ENCODE results near the gene SHD.

The SHD gene

DNA sequence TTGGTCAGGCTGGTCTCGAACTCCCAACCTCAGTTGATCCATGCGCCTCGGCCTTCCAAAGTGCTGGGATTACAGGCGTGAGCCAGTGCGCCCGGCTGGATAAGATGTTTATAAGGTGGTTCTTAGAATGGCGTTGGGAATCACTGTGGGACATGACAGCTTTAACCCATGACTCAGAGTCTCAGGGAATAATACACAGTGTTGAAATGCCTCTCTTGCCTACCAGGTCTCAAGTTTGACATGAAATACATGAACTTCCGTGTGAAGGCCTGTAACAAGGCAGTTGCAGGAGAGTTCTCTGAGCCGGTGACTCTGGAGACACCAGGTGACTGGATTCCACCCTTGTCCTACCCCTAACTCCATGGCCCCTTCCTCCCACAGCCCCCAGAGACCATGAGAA lies 37.9 kb downstream of the SHD start:
- Histone ChIP-seq H3K4me1 (ENCODE audit: low read depth, poor library complexity, severe bottlenecking) (no peaks in the 10 kb centered on the region), H3K27me3 (ENCODE audit: insufficient read depth, low read depth) (no peaks in the 10 kb centered on the region; the same call in 1 of the 2 replicates), H3K36me3 (ENCODE audit: insufficient read depth) (no peaks in the 10 kb centered on the region), H4K20me1 (ENCODE audit: insufficient read depth) (no peaks in the 10 kb centered on the region), H3K79me2 (ENCODE audit: insufficient read depth, low read depth) (no peaks in the 10 kb centered on the region), H2AFZ (ENCODE audit: low read depth) (no peak overlapping the region), H3K9ac (no peak overlapping the region), H3K4me3 (IDR thresholded peaks at IDR 0.05; ENCODE audit: insufficient read depth, low read depth, low read length) (no peak overlapping the region), H3K4me2 (no peak overlapping the region), H3K27ac (no peak overlapping the region)
- TF ChIP-seq, protein P1, sequence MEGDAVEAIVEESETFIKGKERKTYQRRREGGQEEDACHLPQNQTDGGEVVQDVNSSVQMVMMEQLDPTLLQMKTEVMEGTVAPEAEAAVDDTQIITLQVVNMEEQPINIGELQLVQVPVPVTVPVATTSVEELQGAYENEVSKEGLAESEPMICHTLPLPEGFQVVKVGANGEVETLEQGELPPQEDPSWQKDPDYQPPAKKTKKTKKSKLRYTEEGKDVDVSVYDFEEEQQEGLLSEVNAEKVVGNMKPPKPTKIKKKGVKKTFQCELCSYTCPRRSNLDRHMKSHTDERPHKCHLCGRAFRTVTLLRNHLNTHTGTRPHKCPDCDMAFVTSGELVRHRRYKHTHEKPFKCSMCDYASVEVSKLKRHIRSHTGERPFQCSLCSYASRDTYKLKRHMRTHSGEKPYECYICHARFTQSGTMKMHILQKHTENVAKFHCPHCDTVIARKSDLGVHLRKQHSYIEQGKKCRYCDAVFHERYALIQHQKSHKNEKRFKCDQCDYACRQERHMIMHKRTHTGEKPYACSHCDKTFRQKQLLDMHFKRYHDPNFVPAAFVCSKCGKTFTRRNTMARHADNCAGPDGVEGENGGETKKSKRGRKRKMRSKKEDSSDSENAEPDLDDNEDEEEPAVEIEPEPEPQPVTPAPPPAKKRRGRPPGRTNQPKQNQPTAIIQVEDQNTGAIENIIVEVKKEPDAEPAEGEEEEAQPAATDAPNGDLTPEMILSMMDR (conservative IDR thresholded peaks at IDR 0.05; ENCODE audit: low read depth, low read length) = no peak

DNA sequence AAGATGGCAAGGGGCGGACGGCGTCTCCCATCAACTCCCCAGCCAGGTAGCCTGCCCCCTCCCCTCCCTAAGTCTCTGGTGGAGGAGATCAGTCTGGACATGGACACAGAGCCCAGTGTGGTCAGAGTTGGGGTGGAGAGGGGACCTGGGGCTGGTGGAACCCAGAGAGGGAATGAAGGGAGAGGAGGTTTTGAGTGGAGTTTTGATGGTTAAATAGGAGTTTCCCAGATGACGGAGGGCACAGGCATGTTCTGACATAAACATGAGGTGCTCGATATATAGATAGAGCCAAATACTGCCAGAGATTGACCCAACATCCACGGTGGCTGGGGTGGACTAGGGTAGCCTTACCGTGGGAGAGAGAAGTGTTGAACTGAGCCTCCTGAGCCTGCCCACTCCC lies 39.4 kb downstream of the SHD start:
- no peaks in the 10 kb centered on the region for H3K36me3 ChIP-seq (ENCODE audit: insufficient read depth)
- no peak overlapping the region for H3K27ac ChIP-seq
- H3K27me3 ChIP-seq (ENCODE audit: insufficient read depth, low read depth) = no peaks in the 10 kb centered on the region; the same call in 1 of the 2 replicates

DNA sequence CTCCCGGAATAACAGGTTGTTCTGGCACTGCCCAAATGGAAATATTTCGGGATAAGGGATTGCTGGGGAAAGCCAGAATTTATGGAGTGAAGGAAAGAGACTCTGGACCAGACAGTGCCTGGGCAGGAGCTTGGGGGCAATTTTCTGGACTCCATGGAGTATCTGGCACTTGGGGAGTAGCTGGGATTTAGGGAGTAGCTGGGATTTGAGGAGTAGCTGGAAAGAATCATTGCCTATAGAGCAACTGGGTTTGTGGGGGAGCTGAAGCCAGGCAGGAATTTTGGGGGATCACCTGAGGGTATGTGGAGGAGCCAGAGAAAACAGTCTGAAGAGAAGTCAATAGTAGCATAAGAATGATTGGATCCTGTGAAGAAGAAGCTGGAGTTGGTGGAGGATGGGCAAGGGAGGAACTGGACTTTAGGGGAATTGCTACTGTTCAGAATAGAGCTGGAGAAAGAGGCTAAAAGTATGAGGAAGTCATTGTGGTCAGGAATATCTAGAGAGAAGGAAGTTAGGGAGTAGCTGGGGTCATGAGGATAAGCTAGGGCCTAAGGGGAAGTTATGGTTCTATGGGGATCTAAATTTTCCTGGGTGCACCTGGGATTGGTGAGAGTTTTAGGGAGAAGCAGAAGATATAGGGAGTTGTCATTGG lies 40.1 kb downstream of the SHD start:
- TF ChIP-seq, protein P1 (conservative IDR thresholded peaks at IDR 0.05; ENCODE audit: low read depth, low read length) = no peak
- Histone ChIP-seq H3K79me2 (ENCODE audit: insufficient read depth, low read depth) (no peaks in the 10 kb centered on the region), H4K20me1 (ENCODE audit: insufficient read depth) (no peaks in the 10 kb centered on the region), H3K27ac (no peak overlapping the region), H2AFZ (ENCODE audit: low read depth) (no peak overlapping the region), H3K4me2 (no peak overlapping the region), H3K9ac (no peak overlapping the region), H3K4me3 (IDR thresholded peaks at IDR 0.05; ENCODE audit: insufficient read depth, low read depth, low read length) (no peak overlapping the region), H3K36me3 (ENCODE audit: insufficient read depth) (no peaks in the 10 kb centered on the region), H3K4me1 (ENCODE audit: low read depth, poor library complexity, severe bottlenecking) (no peaks in the 10 kb centered on the region), H3K27me3 (ENCODE audit: insufficient read depth, low read depth) (no peaks in the 10 kb centered on the region; the same call in 1 of the 2 replicates)

More for the DNA sequence above, 39.4 kb downstream of the SHD start:
- Histone ChIP-seq H3K4me1 (ENCODE audit: low read depth, poor library complexity, severe bottlenecking) (no peaks in the 10 kb centered on the region), H3K4me3 (IDR thresholded peaks at IDR 0.05; ENCODE audit: insufficient read depth, low read depth, low read length) (no peak overlapping the region), H2AFZ (ENCODE audit: low read depth) (no peak overlapping the region), H4K20me1 (ENCODE audit: insufficient read depth) (no peaks in the 10 kb centered on the region), H3K79me2 (ENCODE audit: insufficient read depth, low read depth) (no peaks in the 10 kb centered on the region), H3K9ac (no peak overlapping the region), H3K4me2 (no peak overlapping the region)
- TF ChIP-seq, protein P1 (conservative IDR thresholded peaks at IDR 0.05; ENCODE audit: low read depth, low read length) = no peak

DNA sequence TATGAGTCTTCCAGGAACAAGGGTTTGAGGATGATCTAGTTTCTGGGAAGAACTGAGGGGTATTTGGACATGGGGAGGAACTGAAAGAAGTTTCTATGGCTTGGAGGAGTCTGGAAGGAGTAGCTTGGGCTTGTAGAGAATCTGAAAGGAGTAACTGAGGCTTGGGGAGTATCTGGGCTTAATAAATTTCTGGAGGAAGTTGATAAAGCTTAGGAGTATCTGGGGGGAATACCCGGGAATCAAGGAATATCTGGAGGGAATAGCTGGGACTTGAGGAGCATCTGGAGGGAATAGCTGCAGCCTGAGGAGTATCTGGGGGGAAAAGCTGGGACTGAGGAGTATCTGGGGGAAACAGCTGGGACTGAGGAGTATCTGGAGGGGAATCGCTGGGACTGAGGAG lies 41.4 kb downstream of the SHD start:
- Histone ChIP-seq H3K4me1 (ENCODE audit: low read depth, poor library complexity, severe bottlenecking) (no peaks in the 10 kb centered on the region), H2AFZ (ENCODE audit: low read depth) (no peak overlapping the region), H3K4me2 (no peak overlapping the region), H3K79me2 (ENCODE audit: insufficient read depth, low read depth) (no peaks in the 10 kb centered on the region), H3K9ac (no peak overlapping the region), H3K27me3 (ENCODE audit: insufficient read depth, low read depth) (no peaks in the 10 kb centered on the region; the same call in 1 of the 2 replicates), H3K4me3 (IDR thresholded peaks at IDR 0.05; ENCODE audit: insufficient read depth, low read depth, low read length) (no peak overlapping the region), H4K20me1 (ENCODE audit: insufficient read depth) (no peaks in the 10 kb centered on the region), H3K27ac (no peak overlapping the region), H3K36me3 (ENCODE audit: insufficient read depth) (no peaks in the 10 kb centered on the region)
- TF ChIP-seq, protein P1 (conservative IDR thresholded peaks at IDR 0.05; ENCODE audit: low read depth, low read length) = no peak

Data from KMS-11 (cell line).